HG02943 (cell line): ENCODE data around the gene COL26A1.
"Not testable (repeated sequence)": the region's sequence is repeated elsewhere in the genome, so short reads cannot be mapped to it uniquely, and the experiment has no call there.

ENCODE experiments used
- ATAC-seq: cut with Tn5 transposase; IDR thresholded peaks from one replicate; pipeline ENCODE4 v1.9.1; 2021; ENCODE audit warnings: mild to moderate bottlenecking, low read depth, moderate library complexity; ENCODE audit not compliant: unreplicated experiment

COL26A1 gene

DNA sequence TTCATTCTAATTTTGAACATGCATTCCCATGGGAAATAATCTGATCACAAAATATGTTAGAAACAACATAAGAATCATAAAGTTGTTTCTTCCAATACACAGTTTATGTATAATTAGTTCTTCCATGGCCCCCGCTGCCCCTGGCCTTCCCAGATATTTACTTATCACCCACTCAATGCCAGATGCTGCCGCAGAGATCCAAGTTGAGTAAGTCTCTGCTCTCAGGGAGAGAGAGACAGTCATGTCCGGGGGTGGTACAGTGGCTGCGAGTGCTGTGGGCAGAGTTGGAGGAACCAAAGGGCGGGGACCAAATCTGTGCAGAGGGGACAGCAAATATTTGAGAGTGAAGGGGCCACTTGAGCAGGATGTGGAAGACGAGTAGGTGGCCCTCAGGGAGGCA is 37.1 kb downstream of the COL26A1 start:
- ATAC-seq = no peak

DNA sequence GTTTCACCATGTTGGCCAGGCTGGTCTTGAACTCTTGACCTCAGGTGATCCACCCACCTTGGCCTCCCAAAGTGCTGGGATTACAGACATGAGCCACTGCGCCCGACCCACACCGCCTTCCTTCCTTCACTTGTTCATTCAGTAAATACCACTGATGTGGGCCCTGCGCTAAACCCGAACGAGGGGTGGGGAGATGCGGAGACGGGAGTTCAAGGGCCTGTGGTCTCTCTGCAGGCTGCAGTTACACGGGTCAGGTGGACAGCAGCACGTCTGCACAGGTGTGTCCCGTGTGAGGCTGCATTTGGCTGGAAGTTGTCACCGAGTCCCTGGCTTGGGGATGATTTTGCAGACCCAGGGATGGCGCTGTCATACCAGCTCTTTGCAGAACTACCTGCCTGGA is 38.1 kb downstream of the COL26A1 start:
- no peak for ATAC-seq

DNA sequence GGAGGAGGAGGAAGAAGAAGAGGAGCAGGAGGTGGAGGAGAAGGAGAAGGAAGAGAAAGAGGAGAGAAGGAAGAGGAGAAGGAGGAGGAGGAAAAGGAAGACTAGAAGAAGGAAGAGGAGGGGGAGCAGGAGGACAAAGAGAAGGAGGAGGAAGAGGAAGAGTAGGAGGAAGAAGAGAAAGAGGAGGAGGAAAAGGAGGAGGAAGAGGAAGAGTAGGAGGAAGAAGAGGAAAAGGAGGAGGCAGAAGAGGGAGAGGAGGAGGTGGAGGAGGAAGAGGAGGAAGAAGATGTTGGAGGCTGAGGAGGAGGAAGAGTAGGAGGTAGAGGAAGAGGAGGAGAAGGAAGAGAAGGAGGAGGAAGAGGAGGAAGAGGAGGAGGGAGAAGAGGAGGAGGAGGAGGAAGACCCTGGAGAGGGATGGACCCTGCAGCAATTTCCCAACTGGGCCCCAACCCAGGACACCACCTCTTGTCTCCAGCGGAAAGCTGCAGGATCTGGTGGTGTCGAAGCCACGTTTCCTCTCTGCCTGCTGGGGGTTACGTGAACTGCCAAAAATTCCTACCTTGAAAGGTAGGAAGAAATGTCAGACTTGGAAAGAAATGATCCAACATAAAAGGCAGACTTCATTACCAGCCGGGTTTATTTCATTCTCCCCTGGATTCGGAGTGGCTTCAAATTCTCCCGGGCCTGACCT is 38.9 kb downstream of the COL26A1 start:
- no peak for ATAC-seq

DNA sequence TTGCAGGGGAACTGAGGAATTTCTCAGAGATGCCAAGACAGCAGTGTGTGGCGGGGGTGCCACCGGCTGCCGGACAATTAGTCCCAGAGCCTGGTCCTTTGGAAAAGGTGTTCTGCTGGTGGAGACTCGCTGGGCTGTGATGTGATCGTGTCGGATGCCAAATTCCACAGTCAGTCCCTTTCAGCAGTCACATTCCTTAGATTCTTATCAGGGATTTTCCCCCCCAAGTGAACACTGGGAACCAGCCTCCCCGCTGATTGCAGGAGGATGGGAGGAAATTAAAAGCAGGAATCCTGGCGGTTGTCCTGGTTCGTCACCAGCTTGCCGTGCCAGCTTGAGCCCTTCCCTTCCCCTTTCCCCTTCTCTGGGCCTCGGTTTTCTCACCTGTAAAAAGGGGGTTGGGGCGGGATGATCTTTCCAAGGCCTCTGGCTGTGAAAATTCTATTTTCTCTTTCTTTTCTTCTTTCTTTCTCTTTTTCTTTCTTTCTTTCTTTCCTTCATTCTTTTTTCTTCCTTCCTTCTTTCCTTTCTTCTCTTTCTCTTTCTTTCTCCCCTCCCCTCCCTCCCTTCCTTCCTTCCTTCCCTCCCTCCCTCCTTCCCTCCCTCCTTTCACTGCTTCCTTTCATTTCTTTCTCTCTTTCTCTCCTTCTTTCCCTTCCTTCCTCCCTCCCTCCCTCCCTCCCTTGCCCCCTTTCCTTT is 39.6 kb downstream of the COL26A1 start:
- no peak for ATAC-seq

DNA sequence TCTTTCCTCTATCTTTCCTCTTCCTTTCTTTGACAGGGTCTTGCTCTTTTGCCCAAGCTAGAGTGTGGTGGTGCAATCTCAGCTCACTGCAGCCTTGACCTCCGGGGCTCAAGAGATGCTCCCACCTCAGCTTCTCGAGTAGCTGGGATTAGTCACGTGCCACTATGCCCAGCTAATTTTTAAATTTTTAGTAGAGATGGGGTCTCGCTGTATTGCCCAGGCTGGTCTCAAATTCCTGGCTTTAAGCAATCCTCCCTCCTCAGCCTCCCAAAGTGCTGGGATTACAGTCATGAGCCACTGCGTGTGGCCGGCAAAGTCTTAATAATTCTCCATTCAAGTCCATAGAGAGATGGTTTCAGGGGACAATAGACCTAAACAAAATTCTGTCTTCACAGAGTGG is 40.2 kb downstream of the COL26A1 start:
- ATAC-seq = no peak

DNA sequence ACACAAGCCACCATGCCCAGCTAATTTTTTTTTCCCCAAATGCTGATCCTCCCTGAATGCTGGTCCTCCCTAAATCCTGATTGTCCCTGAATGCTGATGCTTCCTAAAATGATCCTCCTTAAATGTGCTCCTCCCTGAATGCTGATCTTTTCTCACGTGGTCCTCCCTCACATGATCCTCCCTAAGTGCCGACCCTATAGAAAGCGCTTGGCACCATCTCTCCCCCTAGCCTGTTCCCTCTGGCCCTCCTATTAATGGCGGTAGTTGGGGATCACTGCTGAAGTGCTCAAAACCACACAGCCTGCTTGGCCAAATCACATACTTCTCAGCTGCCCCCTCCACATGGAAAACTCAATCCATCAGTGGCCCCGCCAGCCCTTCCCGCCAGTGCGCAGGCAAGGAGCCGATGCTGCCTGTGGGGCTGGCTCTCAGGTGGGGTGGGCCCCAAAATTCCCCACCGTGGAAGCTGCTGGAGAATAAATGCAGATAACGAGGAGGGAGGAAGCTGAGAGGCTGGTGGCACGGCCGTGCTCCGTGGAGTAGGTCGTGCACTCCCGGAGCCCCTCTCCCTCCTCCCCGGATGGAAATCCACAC is 42.9 kb downstream of the COL26A1 start:
- no peak for ATAC-seq

DNA sequence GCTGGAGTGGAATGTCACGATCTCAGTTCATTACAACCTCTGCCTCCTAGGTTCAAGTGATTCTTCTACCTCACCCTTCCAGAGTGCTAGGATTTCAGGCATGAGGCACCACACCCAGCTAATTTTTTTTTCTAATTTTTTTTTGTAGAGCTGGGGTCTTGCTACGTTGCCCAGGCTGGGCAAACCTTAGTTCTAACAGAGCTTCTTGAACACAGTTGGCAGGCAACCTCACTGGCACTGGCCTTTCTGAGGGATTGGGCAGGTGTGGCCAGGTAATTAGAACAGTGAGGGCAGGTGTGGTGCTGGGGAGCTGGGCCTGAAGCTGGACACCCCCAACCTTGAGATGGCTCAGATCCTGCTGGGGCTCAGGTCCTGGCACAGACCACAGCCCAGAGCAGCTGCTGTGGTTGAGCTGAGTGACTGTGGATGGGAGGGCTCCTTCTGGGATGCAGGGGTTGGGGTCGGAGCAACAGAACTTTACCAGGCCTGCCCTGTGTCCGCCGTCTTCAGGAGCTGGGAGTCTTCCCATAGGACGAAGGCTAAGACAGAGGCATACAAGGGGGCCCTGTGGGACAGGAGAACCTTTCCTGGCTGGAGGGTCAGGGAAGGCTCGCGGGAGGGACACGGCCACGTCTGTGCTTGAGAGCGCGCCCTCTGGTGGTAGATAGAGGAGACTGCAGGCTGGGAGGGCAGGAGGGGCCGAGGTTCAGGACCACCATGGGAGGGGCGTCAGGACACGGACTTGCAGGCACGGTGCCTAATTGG is 48.2 kb downstream of the COL26A1 start:
- ATAC-seq = no peak

DNA sequence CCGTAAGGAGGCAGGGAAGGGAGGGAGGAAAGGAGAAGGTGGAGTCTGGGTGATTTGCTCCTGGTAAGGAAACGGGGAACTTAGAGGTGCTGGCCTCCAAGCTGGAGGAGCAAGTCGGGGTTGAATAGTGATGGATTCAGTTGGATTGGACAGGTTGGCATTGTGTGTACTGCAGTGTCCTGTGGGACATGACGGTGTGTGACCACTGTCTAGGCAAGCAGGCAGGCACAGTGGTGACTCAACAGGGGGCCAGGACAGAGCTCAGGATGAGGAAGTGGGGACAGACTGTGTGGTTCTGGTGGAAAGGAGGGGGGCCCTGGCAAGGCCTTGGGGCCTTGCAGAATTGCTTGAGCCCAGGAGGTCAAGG is 48.8 kb downstream of the COL26A1 start:
- no peak for ATAC-seq

DNA sequence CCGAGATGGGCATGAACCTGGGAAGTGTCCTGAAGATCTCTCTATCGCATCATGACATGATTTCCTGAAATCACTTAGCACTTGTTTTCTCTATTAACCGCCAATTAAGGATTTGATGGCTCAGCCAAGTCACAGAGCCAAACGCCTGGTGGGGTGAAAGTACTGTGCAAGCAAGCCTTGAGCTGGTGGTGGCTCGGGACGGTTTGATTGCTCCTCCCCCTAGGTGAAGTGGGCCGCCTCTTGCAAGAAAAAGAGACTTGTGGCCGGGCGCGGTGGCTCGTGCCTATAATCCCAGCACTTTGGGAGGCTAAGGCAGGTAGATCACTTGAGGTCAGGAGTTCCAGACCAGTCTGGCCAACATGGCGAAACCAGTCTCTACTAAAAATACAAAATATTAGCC is 50.3 kb downstream of the COL26A1 start:
- no peak for ATAC-seq

DNA sequence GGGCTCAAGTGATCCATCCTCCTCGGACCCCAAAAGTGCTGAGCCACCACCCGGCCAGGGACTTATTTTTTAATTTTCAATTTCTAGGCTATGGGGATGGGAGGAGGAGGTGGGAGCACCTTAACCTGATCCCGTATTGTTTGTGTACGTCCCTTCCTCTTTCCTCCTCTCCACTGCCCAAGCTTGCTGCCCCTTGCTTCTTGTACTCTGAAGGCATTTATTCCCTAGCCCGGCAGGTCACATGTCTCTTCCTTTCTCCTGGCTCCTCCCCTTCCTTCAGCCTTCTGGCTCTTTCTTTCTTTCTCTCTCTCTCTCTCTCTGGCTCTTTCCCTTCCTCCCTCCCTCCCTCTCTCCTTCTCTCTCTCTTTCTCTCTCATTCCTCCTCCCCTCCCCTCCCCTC is 56.0 kb downstream of the COL26A1 start:
- ATAC-seq = no peak

DNA sequence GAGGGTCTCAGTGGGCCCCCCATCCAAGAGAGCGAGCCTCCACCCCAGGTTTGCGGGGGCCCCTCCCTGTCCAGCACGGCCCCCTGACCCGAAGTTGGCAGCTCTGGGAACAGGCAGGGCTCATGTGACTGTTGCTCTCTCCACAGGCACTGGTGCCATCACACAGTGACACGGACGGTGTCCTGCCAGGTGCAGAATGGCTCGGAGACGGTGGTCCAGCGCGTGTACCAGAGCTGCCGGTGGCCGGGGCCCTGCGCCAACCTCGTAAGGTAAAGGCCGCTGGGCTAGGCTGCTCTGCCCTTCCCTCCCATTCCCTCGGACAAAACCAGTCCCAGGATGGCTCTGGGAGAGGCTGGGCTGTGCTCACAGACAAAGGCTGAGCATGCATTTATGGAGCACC is 57.2 kb downstream of the COL26A1 start:
- no peak for ATAC-seq

DNA sequence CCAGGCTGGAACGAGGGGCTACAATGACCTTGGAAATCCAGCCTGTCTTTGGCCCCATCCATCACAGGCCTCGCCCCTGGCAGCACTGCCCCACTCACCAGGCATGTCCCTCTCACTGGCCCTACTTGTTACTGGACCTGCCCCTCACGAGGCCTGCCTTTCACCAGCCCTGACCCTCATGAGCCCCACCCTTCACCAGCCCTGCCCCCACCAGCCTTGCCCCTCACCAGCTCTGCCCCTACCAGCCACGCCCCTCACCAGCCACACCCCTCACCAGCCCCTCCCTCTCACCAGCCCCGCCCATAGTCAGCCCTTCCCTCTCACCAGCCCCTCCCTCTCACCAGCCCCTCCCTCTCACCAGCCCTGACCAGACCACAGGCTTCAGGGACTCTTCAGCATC is 57.8 kb downstream of the COL26A1 start:
- ATAC-seq = no peak

DNA sequence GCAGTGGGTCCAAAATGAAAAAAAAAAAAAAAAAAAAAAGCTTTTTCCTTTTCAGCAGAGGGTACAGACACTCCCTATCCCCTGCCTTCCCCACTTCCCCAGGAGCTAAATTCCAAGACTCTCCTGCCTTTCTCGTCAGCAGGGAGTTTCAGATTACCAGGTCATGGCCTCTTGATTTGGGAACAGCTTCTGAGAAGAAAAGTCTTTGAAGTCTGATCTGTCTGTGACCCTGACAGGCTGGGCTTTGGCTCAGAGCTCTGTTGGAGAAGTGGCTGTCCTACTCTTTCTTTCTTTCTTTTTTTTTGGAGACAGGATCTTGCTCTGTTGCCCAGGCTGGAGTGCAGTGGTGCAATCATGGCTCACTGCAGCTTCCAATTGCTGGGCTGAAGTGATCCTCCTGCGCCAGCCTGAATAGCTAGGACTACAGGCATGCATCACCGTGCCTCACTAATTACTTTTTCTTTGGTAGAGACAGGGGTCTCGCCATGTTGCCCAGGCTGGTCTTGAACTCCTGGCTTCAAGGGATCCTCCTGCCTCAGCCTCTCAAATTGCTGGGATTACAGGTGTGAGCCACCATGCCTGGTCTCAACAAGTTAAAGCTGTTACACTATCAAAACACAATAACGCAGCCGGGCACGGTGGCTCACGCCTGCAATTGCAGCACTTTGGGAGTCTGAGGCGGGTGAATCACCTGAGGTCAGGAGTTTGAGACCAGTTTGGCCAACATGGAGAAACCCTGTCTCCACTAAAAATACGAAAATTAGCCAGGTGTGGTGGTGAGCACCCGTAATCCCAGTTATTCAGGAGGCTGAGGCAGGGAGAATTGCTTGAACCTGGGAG is 59.9 kb downstream of the COL26A1 start:
- ATAC-seq = no peak

DNA sequence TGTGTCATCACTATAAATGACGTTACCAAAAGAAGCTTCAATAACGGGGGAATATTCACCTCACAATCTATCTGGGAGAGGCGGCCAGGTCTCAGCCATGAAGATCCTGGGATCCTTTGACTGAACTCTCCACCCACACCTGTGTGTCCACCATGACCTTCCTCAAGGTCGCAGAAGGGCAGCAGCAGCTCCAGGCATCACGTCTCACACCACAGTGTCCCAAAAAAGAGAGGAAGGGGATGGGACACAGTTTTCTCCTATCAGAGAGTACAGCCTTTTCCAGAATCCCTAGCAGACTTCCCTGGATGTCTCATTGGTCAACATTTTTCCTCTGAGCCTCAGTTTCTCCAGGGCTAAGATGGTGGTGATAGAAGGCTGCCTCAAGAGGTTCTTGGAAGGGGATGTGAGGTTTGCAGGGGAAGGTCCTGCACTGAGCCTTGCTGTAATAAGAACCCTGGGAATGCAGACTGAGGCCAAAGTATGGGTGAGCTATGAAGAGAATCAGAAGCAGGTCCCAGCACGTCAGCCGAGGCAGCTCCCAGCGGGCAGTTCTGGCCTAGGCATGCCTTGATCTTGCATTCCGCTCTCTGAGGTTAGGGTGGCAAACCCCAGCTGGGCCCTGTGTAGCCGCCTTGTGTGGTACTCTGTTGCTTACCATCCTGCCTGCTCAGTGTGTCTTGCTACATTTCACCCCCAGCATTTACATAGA is 63.8 kb downstream of the COL26A1 start:
- ATAC-seq = no peak

DNA sequence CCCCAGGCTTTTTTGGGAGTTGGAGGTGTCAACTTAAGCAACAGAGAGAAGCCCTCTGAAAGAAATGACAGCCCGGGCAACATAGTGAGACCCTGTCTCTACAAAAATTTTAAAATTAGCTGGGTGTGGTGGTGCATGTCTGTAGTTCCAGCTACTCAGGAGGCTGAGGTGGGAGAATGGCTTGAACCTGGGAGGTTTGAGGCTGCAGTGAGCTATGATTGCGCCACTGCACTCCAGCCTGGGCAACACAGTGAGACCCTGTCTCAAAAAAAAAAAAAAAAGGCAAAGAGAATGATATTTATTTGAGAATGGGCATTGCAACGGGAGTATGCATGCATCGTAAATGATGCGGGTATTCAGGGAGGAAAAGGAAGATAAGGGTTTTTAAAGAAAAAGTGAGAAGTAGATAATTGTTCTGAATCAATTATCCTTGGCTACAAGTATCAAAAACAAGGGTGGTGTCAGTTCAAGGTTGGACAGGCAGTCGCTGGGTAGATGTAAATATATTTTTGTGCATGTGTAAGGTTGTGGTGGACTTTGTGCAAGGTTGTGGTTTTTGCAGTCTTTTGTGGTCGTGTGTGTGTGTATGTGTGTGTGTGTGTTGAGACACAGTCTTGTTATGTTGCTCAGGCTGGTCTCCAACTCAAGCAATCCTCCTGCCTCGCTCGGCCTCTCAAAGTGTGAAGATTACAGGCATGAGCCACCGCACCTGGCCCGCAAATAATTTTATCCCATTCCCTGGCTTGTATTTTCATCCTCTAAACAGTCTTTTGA is 65.6 kb downstream of the COL26A1 start:
- ATAC-seq = no peak

DNA sequence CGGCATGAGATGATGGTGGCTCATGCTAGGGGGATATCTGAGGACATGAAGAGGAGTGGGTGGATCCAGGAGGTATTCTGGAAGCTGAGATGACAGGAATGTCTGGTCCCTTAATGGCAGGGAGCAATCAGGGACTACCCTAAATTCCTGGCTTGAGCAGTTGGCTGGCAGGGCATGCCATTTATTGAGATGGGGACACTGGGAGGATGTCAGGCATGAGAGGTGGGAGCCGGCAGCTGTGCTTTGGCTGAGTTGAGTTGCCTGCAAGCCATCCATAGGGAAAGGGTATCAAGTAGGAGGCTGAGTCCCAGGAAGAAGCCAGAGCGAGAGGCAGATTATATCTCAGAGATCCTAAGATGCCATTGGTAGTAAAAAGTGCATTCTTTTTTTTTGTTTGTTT is 69.6 kb downstream of the COL26A1 start:
- no peak for ATAC-seq

DNA sequence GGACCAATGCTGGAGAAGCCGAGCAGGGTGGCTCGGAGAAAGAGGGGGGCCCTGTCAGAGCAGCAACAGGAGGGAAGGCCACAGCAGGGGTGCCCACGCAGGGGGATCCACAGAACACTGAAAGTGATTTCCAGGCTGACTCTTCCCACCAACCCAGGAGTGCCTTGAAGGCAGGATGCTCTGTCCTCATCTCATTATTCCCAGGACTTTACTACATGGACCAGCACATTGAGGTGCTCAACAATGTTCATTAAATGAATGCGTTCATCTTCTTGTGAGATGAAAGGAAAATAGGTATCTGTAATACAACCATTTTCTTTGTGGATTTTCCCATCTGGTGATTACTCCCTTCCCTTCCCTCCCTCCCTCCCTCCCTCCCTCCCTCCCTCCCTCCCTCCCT is 71.0 kb downstream of the COL26A1 start:
- no peak for ATAC-seq

DNA sequence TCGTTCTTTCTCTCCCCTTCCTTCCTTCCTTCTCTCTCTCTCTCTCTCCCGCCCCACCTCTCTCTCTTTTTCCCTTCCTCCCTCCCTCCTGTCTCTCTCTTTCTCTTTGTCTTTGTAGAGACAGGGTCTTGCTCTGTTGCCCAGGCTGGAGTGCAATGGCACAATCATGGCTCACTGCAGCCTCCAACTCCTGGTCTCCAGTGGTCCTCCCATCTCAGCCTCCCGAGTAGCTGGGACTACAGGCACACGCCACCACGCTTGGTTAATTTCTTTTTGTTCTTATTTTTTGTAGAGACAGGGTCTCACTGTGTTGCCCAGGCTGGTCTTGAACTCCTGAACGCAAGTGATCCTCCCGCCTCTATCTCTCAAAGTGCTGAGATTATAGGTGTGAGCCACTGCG is 71.5 kb downstream of the COL26A1 start:
- not testable (repeated sequence) for ATAC-seq
